ENCODE data around the gene PUM2.
A peak's percentile ranks its signal among the peaks of the same experiment; 100 is the strongest.

Gene PUM2

DNA sequence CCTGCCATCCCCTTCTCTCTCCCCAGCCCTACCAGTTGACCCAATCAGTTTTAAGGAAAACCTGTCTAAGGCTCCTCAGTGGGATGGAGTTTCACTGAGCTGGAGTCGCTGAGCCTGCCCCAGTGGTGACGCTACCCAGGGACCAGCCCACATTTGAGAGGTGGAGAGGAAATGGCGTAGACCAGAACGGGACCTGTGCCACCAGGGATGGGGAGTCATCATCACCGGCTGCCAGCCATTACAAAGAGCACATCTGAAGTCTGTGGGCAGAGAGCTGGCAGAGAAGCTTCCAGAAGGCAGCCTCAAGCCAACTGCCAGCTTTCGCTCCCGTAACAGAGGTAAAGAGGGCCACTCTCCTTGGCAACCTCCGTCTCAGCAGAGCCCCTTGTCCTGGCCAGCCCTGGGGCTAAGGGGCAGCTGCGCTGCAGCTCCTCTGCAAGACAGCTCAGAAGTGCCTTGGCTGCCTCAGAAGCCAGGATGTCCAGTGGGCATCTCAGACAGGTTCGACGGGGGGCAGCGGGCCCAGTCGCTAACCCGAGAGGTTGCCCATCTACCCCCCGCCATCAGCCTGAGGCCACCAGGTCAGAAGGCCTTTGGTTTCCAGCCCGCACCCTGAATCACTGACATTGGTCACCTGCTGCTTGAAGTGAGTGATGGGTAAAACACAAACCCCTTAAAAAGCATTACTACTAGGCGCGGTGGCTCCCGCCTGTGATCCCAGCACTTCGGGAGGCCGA, 141.1 kb downstream of the PUM2 start:
- TF ChIP-seq POLR2A (IDR thresholded peaks at IDR 0.05; ENCODE audit: low read depth, low read length), result no peak
- no peak for TF ChIP-seq TAF1 (IDR thresholded peaks at IDR 0.05; ENCODE audit: borderline replicate concordance, low read depth, low read length)
- TF ChIP-seq POLR2AphosphoS5 (IDR thresholded peaks at IDR 0.05; ENCODE audit: low read depth, low read length), result no peak
- no peak for DNase-seq (ENCODE audit: insufficient read length)
- no peak for FAIRE-seq

DNA sequence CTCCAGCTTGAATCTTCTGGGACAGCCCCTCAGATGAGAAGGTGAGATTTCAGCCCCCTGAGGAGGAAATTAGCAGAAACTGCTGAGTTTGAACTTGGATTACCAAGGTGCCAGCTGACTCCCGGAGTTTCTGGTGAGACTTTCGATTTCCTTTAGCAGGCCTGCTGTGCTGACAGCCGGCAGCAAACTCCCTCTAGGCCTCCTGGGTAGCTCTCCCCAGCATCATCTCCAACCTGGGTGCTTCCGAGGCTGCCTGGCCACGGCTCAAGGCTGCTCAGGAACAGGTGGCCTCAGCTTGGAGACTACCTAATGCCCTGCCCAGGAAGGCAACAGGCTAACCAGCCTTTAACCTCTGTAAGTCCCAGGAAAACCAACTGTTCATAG, 142.2 kb downstream of the PUM2 start:
- DNase-seq (ENCODE audit: insufficient read length) (no peak), FAIRE-seq (peak; percentile 21)
- TF ChIP-seq TAF1 (IDR thresholded peaks at IDR 0.05; ENCODE audit: borderline replicate concordance, low read depth, low read length), result no peak
- TF ChIP-seq POLR2A (IDR thresholded peaks at IDR 0.05; ENCODE audit: low read depth, low read length), result no peak
- no peak for TF ChIP-seq POLR2AphosphoS5 (IDR thresholded peaks at IDR 0.05; ENCODE audit: low read depth, low read length)

DNA sequence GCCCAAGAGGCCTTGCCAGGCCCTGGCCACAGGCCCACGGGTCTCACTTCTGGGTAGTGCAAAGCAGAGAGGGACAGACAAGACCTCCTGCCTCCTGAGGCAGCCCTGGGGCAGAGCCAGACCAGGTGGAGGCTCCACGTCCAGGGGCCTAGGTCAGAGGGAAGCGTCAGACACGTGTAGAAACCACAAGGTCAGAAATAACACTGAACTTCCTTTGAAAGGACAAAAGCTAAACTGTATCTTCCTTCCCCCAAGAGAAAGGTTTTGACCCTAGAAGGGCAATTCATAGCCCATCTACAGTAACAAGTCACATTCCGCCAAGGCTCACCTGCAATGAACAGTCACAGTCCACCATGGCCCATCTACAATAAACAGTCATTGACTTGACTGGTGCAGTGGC, 143.6 kb downstream of the PUM2 start:
- no peak for TF ChIP-seq TAF1 (IDR thresholded peaks at IDR 0.05; ENCODE audit: borderline replicate concordance, low read depth, low read length)
- peak; percentile 56; the same call in 1 of the 2 replicates for TF ChIP-seq POLR2AphosphoS5 (IDR thresholded peaks at IDR 0.05; ENCODE audit: low read depth, low read length)
- peak; percentile 72; the same call in 1 of the 2 replicates for TF ChIP-seq POLR2A (IDR thresholded peaks at IDR 0.05; ENCODE audit: low read depth, low read length)
- FAIRE-seq, result peak; percentile 54
- DNase-seq (ENCODE audit: insufficient read length), result peak; percentile 63

DNA sequence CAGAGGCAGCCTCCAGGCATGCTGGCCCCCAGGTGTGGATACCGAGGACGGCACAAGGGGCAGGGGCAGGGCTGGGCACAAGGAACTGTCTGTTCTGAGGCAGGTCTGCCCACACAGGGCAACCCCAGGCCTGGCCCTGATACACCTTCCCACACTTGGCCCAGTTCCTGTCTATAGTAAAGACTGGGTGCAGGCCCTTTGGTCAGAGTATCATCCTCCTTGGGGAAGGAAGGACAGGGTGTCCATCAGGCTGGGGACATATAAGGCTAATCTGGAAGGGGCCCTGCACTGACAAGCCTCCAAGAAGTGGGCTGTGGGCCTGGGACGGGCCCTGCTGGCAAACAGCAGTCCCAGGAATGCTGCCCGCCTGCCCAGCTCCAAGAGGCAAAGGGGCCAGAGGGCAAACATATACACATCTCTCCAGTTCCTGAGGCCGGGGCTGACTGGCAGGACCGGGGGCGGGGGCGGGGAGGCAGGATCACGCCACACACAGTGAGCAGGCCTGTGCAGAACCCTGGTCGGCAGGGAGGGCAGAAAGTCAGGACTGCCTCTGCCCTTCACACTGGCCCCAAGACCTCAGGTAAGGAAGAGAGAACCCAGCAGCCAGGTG, 144.6 kb downstream of the PUM2 start:
- TF ChIP-seq POLR2AphosphoS5 (IDR thresholded peaks at IDR 0.05; ENCODE audit: low read depth, low read length) (no peak), POLR2A (IDR thresholded peaks at IDR 0.05; ENCODE audit: low read depth, low read length) (no peak), TAF1 (IDR thresholded peaks at IDR 0.05; ENCODE audit: borderline replicate concordance, low read depth, low read length) (no peak)
- FAIRE-seq (no peak), DNase-seq (ENCODE audit: insufficient read length) (no peak)

DNA sequence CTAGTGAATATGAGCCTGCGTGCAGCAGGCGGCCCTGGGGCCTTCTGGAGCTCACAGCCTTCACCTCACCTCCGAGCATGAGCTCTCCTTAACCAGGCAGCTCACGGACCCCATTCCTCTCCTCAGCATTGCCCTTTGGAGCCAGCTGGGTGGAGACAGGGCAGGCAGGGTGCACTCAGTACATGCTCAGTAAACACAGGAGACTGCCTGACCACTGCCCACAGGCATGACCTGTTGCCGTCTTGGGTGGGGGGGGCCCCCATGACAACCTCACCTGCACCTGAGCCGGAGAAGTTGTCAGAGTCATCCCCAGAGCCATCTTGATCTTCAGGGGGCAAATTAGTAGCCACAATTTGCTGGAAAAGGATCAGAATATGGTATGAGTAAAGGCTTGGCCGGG, 145.6 kb downstream of the PUM2 start:
- TF ChIP-seq POLR2AphosphoS5 (IDR thresholded peaks at IDR 0.05; ENCODE audit: low read depth, low read length) (no peak), TAF1 (IDR thresholded peaks at IDR 0.05; ENCODE audit: borderline replicate concordance, low read depth, low read length) (no peak), POLR2A (IDR thresholded peaks at IDR 0.05; ENCODE audit: low read depth, low read length) (no peak)
- no peak for FAIRE-seq

DNA sequence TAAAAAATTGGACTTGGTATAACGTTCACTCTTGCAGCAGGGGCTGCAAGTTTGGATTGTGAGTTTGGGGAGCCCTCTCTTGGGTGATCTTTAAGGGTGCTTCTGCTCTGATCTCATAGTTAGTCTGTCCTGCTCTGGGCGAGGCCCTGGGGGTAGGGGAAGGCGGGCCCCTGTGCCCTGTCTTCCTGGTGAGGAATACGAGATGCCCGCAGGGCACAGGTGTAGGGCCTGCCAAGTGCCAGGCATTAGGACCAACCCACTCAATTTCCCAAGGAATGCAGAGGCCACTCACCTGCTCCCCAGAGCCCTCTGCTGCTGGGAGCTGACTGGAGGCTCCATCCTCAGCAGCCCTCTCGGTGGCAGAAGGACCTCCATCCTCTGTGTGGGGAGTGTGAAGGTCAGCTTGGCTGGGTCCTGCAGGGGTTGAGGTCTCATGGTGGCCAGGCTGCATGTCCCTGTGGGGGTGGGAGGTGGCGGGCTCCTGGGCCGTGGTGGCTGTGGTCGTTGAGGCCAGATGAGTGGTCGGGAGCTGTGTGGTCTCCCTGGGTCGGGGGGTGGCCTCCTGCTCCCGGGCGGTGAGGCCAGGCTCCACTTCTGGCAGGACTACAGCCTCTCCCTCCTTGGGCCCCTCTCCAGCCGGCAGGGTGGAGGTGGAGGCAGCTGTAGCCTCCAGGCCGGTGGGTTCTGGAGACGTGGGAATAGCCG, 147.0 kb downstream of the PUM2 start:
- DNase-seq (ENCODE audit: insufficient read length), result no peak
- TF ChIP-seq POLR2A (IDR thresholded peaks at IDR 0.05; ENCODE audit: low read depth, low read length) (no peak), TAF1 (IDR thresholded peaks at IDR 0.05; ENCODE audit: borderline replicate concordance, low read depth, low read length) (no peak), POLR2AphosphoS5 (IDR thresholded peaks at IDR 0.05; ENCODE audit: low read depth, low read length) (no peak)
- FAIRE-seq, result no peak

More for the DNA sequence above, 145.6 kb downstream of the PUM2 start:
- no peak for DNase-seq (ENCODE audit: insufficient read length)

DNA sequence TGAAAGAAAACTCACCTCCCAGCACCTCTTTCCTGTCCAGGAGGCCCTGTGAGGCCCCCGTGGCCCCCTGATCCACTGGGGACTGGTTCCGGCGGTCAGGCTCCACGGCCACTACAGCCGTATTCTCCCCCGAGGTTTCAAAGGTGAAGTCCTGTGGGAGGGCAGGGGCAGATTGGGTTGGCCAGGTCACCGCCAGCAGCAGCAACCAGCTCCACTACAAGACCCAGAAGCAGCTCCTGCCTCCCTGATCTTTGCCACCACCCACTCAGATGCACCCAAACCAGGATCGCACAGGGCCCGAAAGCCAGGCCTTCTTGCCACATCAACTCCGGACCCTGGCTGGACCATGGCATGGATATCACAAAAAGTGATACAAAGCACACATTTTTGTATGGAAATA, 147.6 kb downstream of the PUM2 start:
- DNase-seq (ENCODE audit: insufficient read length) (no peak), FAIRE-seq (no peak)
- TF ChIP-seq POLR2A (IDR thresholded peaks at IDR 0.05; ENCODE audit: low read depth, low read length) (no peak), TAF1 (IDR thresholded peaks at IDR 0.05; ENCODE audit: borderline replicate concordance, low read depth, low read length) (no peak), POLR2AphosphoS5 (IDR thresholded peaks at IDR 0.05; ENCODE audit: low read depth, low read length) (no peak)

DNA sequence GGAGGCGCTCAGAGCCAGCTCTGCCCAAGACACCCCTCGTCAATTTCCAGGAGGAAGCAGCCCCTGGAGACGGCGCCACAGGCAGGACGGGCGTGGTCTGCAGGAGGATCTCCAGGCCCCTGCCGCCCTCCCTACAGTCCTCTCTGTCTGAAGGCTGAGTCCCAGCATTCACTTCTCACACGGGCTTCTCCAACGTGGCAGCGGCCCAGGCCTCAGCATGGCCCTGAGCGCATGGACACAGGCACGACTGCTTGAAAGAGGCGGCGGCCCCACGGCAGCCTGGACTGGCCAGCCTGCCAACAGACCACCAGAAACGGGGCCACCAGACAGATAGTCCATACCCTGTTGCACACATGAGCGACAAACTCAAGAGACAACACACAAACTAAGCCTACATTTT, 149.0 kb downstream of the PUM2 start:
- no peak for DNase-seq (ENCODE audit: insufficient read length)
- TF ChIP-seq TAF1 (IDR thresholded peaks at IDR 0.05; ENCODE audit: borderline replicate concordance, low read depth, low read length) (no peak), POLR2AphosphoS5 (IDR thresholded peaks at IDR 0.05; ENCODE audit: low read depth, low read length) (no peak)
- no peak for FAIRE-seq

DNA sequence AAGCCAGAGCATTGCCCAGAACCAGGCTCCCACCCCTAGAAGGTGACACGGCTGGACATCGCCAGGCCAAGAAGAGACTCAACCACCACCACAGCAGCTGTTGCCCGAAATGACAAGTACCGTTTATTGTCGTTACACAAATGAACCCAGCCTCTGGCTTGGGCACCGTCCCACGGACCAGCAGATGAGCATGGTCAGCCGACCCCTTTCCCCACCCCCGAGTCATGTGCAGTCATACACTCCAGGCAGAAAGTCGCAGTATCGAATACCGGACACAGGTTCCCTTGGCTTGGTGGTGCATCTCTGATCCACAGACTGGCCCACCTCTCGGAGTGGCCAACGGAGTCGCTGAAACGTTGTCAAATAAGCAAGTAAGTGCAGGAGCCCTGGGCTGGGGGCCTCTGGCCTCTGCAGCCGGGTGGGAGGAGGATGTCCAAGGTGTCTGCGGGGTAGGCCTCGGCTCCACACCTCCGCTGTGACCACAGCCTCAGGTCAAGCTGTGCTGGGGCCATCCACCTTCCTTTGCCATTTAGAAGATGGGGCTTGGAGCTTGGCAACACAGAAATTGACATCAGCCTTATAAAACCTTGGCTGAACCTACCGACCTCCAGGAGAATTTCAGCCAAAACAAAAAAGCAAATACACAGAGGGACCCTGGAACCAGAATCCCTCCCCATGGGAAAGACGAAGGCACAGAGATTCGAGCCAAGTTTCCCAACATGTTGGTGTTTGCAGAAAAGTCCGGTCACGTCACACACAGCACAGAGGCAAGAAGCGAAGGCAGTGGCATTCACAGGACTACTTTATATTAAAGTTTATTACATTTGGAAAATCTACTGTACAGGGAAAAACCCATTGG, 149.7 kb downstream of the PUM2 start:
- DNase-seq (ENCODE audit: insufficient read length), result no peak
- TF ChIP-seq TAF1 (IDR thresholded peaks at IDR 0.05; ENCODE audit: borderline replicate concordance, low read depth, low read length), result no peak
- TF ChIP-seq POLR2AphosphoS5 (IDR thresholded peaks at IDR 0.05; ENCODE audit: low read depth, low read length), result no peak
- no peak for TF ChIP-seq POLR2A (IDR thresholded peaks at IDR 0.05; ENCODE audit: low read depth, low read length)
- no peak for FAIRE-seq

DNA sequence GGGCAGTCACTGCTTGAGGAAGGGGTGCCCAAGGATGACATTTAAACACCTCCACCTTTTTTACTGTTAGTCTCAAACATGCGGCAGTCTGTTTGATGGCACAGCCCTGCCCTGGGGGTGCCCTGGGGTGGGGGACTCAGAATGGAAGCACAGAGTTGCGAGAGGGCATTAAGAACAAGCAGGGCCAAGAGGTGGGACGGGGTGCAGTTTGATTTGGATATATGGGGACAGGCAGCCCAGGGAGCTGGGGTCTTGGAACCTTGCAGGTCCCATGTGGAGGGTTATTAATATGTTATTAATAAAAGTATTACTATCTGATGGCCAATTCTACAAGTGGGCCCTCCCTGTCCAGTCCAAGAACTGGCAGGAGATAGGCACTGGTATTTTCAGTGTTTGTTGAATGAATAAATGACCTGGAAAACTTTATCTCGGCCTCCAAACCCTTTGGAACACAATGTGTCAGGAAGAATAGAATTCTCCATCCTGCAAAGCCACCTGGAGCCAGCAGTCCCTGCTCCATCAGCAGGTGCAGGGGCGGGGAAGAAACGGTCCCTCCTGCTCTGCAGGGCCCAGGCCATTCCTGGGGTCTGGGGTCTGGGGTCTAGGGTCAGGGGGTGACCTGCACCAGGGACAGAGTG, 150.9 kb downstream of the PUM2 start:
- TF ChIP-seq POLR2A (IDR thresholded peaks at IDR 0.05; ENCODE audit: low read depth, low read length), result no peak
- no peak for TF ChIP-seq POLR2AphosphoS5 (IDR thresholded peaks at IDR 0.05; ENCODE audit: low read depth, low read length)
- no peak for TF ChIP-seq TAF1 (IDR thresholded peaks at IDR 0.05; ENCODE audit: borderline replicate concordance, low read depth, low read length)
- DNase-seq (ENCODE audit: insufficient read length), result no peak
- peak; percentile 9 for FAIRE-seq

Measured in GM12892 (cell line).